ENCODE results near the gene PKP1.
A peak's percentile ranks its signal among the peaks of the same experiment; 100 is the strongest.

Gene PKP1

GRCh38 chr1:201332021-201332420, 48.7 kb downstream of the PKP1 start:
- DNase-seq: no peak

- no peak for DNase-seq
These were observed 49.5 kb downstream of the PKP1 start for GRCh38 chr1:201332616-201333335.

- DNase-seq: no peak
These were observed 51.2 kb downstream of the PKP1 start for GRCh38 chr1:201334325-201335173.

GRCh38 chr1:201335174-201335870, 52.0 kb downstream of the PKP1 start:
- DNase-seq: no peak

GRCh38 chr1:201335901-201336300, 52.6 kb downstream of the PKP1 start:
- no peak for DNase-seq

- no peak for DNase-seq
These were observed 53.6 kb downstream of the PKP1 start for GRCh38 chr1:201336711-201337450.

GRCh38 chr1:201341377-201341776, 58.1 kb downstream of the PKP1 start:
- DNase-seq: no peak

- no peak for DNase-seq
These were observed 61.1 kb downstream of the PKP1 start for GRCh38 chr1:201344206-201345080.

- no peak for DNase-seq
These were observed 61.7 kb downstream of the PKP1 start for GRCh38 chr1:201345081-201345355.

- DNase-seq: no peak
These were observed 63.1 kb downstream of the PKP1 start for GRCh38 chr1:201346337-201346939.

- DNase-seq: no peak
These were observed 63.7 kb downstream of the PKP1 start for GRCh38 chr1:201346987-201347386.

GRCh38 chr1:201347498-201348210, 64.3 kb downstream of the PKP1 start:
- no peak for DNase-seq

GRCh38 chr1:201348211-201348566, 64.9 kb downstream of the PKP1 start:
- DNase-seq: peak in 1 of 2 donors; percentile 29

GRCh38 chr1:201349092-201349491, 65.8 kb downstream of the PKP1 start:
- no peak for DNase-seq

GRCh38 chr1:201350361-201350725, 67.0 kb downstream of the PKP1 start:
- DNase-seq: no peak

GRCh38 chr1:201350884-201351283, 67.6 kb downstream of the PKP1 start:
- no peak for DNase-seq

GRCh38 chr1:201351617-201352016, 68.3 kb downstream of the PKP1 start:
- DNase-seq: no peak

- DNase-seq: no peak
These were observed 70.1 kb downstream of the PKP1 start for GRCh38 chr1:201353186-201353940.

- DNase-seq: no peak
These were observed 71.0 kb downstream of the PKP1 start for GRCh38 chr1:201354151-201354900.

- no peak for DNase-seq
These were observed 71.6 kb downstream of the PKP1 start for GRCh38 chr1:201354901-201355295.
